SK-N-MC (cell line): ENCODE measurements around the gene HABP4.
A peak's percentile ranks its signal among the peaks of the same experiment; 100 is the strongest.

ENCODE experiments used
- DNase-seq: peaks from one replicate; pipeline ENCODE4 v3.0.0-alpha.2; 2011; ENCODE audit warnings: low read depth, low spot score
- H3K27ac ChIP-seq: fragments of 200-600 bp; sonication (generic); 2 replicates; pipeline ENCODE4 v1.5.1; 2016; ENCODE audit warnings: mixed run types
- H3K36me3 ChIP-seq: fragments of 200-600 bp; sonication (generic); 2 replicates; pipeline ENCODE4 v1.6.1; 2017; ENCODE audit warnings: antibody characterized with exemption, low read length, mixed read lengths; ENCODE audit not compliant: insufficient read depth
- H3K4me3 ChIP-seq: fragments of 200-600 bp; sonication (generic); 2 replicates; pipeline ENCODE4 v1.5.1; 2016
- H3K9ac ChIP-seq: fragments of 200-600 bp; sonication (generic); 2 replicates; pipeline ENCODE4 v1.8.0; 2017; ENCODE audit warnings: mixed run types, mixed read lengths; ENCODE audit not compliant: insufficient read length
- H3K9me3 ChIP-seq: fragments of 200-600 bp; sonication (generic); 2 replicates; pipeline ENCODE4 v1.6.1; 2017; ENCODE audit warnings: low read depth, mild to moderate bottlenecking, antibody characterized with exemption, low read length, moderate library complexity, mixed read lengths
- EZH2 ChIP-seq: fragments of 200-600 bp; sonication (generic); IDR thresholded peaks from one replicate; pipeline ENCODE4 v1.6.1; 2017; ENCODE audit warnings: antibody characterized with exemption
- FOXP2 ChIP-seq: optimal IDR thresholded peaks from 2 replicates; pipeline ENCODE3; 2011; ENCODE audit warnings: mild to moderate bottlenecking, moderate library complexity; ENCODE audit not compliant: insufficient read depth; ENCODE audit errors: extremely low read length, control extremely low read depth
- POLR2AphosphoS5 ChIP-seq: IDR thresholded peaks from 2 replicates; pipeline ENCODE4 v1.6.1; 2012; ENCODE audit warnings: mild to moderate bottlenecking, low read depth, low read length, borderline replicate concordance

The HABP4 gene

GRCh38 chr9:96449845-96450612 is at the start of gene HABP4:
Gene HABP4 (plus strand): TSS chr9:96450169. CDS start chr9:96450280, 111 bp downstream.
- Histone ChIP-seq H3K4me3 (peak within 1 kb of the TSS; percentile 87), H3K9me3 (no peaks in the 10 kb centered on the region), H3K36me3 (no peaks in the 10 kb centered on the region), H3K9ac (peak within 1 kb of the TSS; percentile 71), H3K27ac (peak within 1 kb of the TSS; percentile 73; the same call in 1 of the 2 replicates)
- TF ChIP-seq EZH2 (no peak), POLR2AphosphoS5 (peak; percentile 62; the same call in 1 of the 2 replicates), FOXP2 (no peak)
- DNase-seq, result no peak

DNA sequence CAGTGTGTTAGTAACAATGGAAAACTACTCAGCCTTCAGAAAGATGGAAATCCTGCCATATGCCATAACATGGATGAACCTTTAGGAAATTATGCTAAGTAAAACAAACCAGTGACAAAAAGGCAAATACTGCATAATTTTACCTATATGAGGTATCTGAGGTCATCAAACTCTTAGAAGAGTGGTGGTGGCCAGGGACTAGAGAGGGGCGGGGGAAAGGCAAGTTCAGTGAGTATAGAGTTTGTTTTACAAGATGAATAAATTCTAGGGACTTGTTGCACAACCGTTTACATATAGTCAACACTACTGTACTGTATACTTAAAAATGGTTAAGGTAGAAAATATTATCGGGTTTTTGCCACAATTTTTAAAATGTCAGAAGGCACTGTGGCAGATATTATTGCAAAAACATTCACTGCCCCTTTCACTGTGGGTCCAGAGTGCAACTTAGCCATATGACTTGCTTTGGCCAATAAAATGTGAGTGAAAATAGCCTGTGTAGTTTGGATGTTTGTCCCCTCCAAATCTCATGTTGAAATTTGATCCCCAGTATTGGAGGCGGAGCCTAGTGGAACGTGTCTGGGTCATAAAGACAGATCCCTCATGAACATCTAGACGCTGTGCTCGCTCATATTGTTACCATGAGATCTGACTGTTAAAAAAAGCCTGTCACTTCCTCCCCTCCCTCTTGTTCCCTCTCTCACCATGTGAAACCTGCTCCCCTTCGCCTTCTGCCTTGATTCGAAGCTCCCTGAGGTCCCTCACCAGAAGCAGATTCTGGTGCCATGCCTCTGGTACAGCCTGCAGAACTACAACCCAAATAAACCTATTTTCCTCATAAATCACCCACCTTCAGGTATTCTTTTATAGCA is 41.3 kb upstream of the HABP4 start:
- peaks cover 29% of the 10 kb centered on the region for H3K36me3 ChIP-seq
- H3K9ac ChIP-seq, result no peak overlapping the region
- no peaks in the 10 kb centered on the region for H3K9me3 ChIP-seq
- TF ChIP-seq FOXP2 (no peak), EZH2 (no peak), POLR2AphosphoS5 (no peak)
- H3K4me3 ChIP-seq, result no peak overlapping the region
- H3K27ac ChIP-seq, result no peak overlapping the region
- no peak for DNase-seq

- Histone ChIP-seq H3K9me3 (no peaks in the 10 kb centered on the region), H3K27ac (no peak overlapping the region), H3K9ac (no peak overlapping the region), H3K36me3 (peaks cover 25% of the 10 kb centered on the region), H3K4me3 (no peak overlapping the region)
- DNase-seq, result no peak
- TF ChIP-seq EZH2 (no peak), FOXP2 (no peak), POLR2AphosphoS5 (no peak)
These were observed 38.7 kb upstream of the HABP4 start for GRCh38 chr9:96411129-96411838.

GRCh38 chr9:96412174-96412913 is 37.6 kb upstream of the HABP4 start:
- Histone ChIP-seq H3K36me3 (peaks cover 28% of the 10 kb centered on the region), H3K27ac (peak overlapping the region; percentile 15; the same call in 1 of the 2 replicates), H3K9ac (no peak overlapping the region), H3K9me3 (no peaks in the 10 kb centered on the region), H3K4me3 (no peak overlapping the region)
- DNase-seq, result no peak
- TF ChIP-seq EZH2 (no peak), FOXP2 (no peak), POLR2AphosphoS5 (no peak)

DNA sequence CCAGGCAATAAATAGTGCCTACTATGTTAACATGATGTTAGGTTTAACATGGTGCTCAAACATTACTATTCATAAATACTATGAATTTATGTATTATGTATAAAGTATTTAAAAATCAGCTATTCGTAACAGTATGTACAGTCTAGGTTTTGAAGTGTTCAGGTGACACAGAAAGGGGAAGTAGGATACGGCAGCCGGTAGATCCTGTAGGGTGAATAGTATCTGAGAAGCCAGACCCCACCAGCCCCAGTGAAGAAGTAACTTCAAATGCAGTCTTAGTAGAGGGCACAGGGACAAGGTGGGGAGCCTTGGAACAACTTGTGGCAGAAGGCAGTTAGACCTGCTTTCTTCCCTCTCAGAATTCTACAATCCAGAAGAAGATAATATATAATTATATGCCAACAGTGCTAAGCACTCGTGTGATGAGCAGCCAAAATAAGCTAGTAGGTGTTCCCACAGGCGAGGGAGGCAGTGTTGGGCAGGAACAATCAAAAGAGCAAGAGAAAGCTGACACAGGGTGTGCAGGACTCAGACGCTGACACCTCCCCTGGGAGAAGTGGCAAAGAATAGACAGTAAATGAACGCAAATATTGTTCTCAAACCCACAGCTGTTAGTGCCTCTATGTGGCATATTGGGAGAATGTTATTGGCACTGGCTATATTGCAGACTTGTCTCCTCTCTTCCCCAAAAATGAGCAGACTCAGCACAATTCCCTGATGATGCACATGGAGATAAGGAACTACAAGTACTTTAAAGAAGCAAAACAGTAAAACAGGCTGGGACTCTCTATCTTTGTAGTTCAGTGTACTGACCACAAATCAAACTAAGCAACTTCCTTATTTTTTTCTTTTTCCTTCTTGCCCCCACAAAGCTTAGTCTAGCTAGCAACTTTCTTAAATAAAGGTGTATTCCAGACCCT is 36.4 kb upstream of the HABP4 start:
- Histone ChIP-seq H3K27ac (peak overlapping the region; percentile 15; the same call in 1 of the 2 replicates), H3K9me3 (no peaks in the 10 kb centered on the region), H3K4me3 (no peak overlapping the region), H3K36me3 (peaks cover 23% of the 10 kb centered on the region), H3K9ac (no peak overlapping the region)
- DNase-seq, result no peak
- no peak for TF ChIP-seq EZH2
- no peak for TF ChIP-seq FOXP2
- no peak for TF ChIP-seq POLR2AphosphoS5

DNA sequence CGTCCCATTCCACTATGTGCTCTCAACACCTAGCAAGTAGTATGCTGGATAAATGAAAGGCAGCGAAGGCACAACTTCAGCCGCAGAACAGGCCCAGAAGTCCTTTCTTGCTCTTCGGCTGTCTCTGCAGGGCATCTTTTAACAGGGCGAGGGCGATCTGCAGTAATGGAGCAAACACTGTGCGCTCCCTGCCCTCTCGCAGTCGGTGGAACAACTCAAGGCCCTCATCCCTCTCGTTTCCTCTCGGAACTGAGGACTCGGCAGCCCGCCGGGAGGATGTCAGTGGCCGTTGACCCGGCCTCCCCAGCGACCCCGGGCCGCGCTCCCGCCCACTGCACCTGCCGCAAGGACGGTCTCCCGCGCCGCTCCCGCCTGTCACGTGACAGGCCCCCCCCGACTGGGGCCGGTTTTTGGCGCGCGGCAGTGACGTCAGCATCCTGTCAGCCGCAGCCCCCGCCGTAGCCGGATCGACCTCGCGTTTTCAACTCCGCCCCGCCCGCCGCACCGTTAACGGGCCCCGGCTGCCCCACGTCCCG is 32.9 kb upstream of the HABP4 start:
- H3K9ac ChIP-seq, result peak overlapping the region; percentile 79
- H3K4me3 ChIP-seq, result peak overlapping the region; percentile 82
- no peak overlapping the region for H3K27ac ChIP-seq
- TF ChIP-seq FOXP2 (no peak), POLR2AphosphoS5 (peak; percentile 74; the same call in 1 of the 2 replicates)
- H3K36me3 ChIP-seq, result 0 out of 2 replicates have a peak, but pooled peaks cover 3% of the 10 kb centered on the region
- DNase-seq, result no peak
- no peaks in the 10 kb centered on the region for H3K9me3 ChIP-seq
